Calu3 (cell line): ENCODE data around the gene MYL3. TPM values are rescaled to one million over a fixed set of nuclear protein-coding genes. Genes with fewer than 3 reads are reported as not detected.

Source experiments
- BruUV-seq: library from RNA; stranded (reverse); fragments of 400-500 nt; replicated peaks from 2 replicates; lab custom pipeline; 2021; lab: Mats Ljungman, UMichigan
- CTCF ChIA-PET: fragments of 300-600 bp; sonication (Branson Sonifier 250); formaldehyde crosslinking; loops from one replicate; lab custom pipeline; 2022; ENCODE audit warnings: antibody characterized with exemption; lab: Charles Lee
- DNase-seq: peaks from one replicate; pipeline ENCODE4 v3.0.0; 2022
- H3K27ac Mint-ChIP-seq: one replicate; pipeline ENCODE4 v1.8.0; 2022; ENCODE audit warnings: mixed read lengths; ENCODE audit not compliant: unreplicated experiment
- H3K27me3 Mint-ChIP-seq: one replicate; pipeline ENCODE4 v1.8.0; 2022; ENCODE audit warnings: mixed read lengths; ENCODE audit not compliant: unreplicated experiment
- H3K36me3 Mint-ChIP-seq: one replicate; pipeline ENCODE4 v1.8.0; 2022; ENCODE audit warnings: mild to moderate bottlenecking, moderate library complexity, mixed read lengths; ENCODE audit not compliant: insufficient read depth, unreplicated experiment
- H3K4me1 Mint-ChIP-seq: one replicate; pipeline ENCODE4 v1.8.0; 2022; ENCODE audit warnings: mild to moderate bottlenecking, low read depth, mixed read lengths; ENCODE audit not compliant: unreplicated experiment
- H3K4me3 Mint-ChIP-seq: one replicate; pipeline ENCODE4 v1.8.0; 2022; ENCODE audit warnings: mild to moderate bottlenecking, low read depth, moderate library complexity, mixed read lengths; ENCODE audit not compliant: unreplicated experiment
- H3K9me3 Mint-ChIP-seq: one replicate; pipeline ENCODE4 v1.8.0; 2022; ENCODE audit warnings: low read depth, mixed read lengths; ENCODE audit not compliant: unreplicated experiment
- CTCF ChIP-seq: fragments of 200-600 bp; IDR thresholded peaks from one replicate; pipeline ENCODE4 v1.8.0; 2022; ENCODE audit warnings: antibody characterized with exemption; ENCODE audit not compliant: unreplicated experiment
- intact Hi-C: fragments of 100-400 bp; cut with micrococcal nuclease; formaldehyde crosslinking; loops from one replicate; pipeline ENCODE4 v1.10.0; 2022; ENCODE audit not compliant: unreplicated experiment
- total RNA-seq: library from RNA; stranded (reverse); gene quantifications from 2 replicates; pipeline ENCODE4 v1.2.3, GENCODE V29; 2022

MYL3 gene
- total RNA-seq, 1 experiment from 2014 or later, result not detected

- intact Hi-C loops, result no loop called here
These were observed 5.5 kb downstream of the MYL3 start for GRCh38 chr3:46857485-46858341.

GRCh38 chr3:46856576-46857471 is 6.4 kb downstream of the MYL3 start:
- Mint-ChIP-seq H3K36me3 (no peaks in the 10 kb centered on the region), H3K4me3 (no peak overlapping the region), H3K9me3 (no peaks in the 10 kb centered on the region), H3K27ac (no peak overlapping the region), H3K4me1 (no peaks in the 10 kb centered on the region), H3K27me3 (peaks cover 79% of the 10 kb centered on the region)
- no peak for TF ChIP-seq CTCF
- intact Hi-C loops, result no loop called here
- BruUV-seq, result no TSS peak
- DNase-seq, result no peak
- CTCF ChIA-PET, result interaction anchor here (0.6 kb wide), 1 partner anchor 1103 kb away, joined by 3 read pairs; no protein-coding TSS in a partner anchor

More at GRCh38 chr3:46857485-46858341, 5.5 kb downstream of the MYL3 start:
- CTCF ChIA-PET, result interaction anchor here (0.6 to 0.8 kb wide), 2 partner anchors 122 to 1102 kb away, joined by 3 read pairs; partner anchors contain the start of gene NBEAL2
- H3K4me1 Mint-ChIP-seq, result no peaks in the 10 kb centered on the region
- BruUV-seq, result no TSS peak
- H3K36me3 Mint-ChIP-seq, result no peaks in the 10 kb centered on the region
- no peak for DNase-seq
- TF ChIP-seq CTCF, result no peak
- H3K27ac Mint-ChIP-seq, result no peak overlapping the region
- no peak overlapping the region for H3K4me3 Mint-ChIP-seq
- H3K27me3 Mint-ChIP-seq, result peaks cover 70% of the 10 kb centered on the region
- H3K9me3 Mint-ChIP-seq, result no peaks in the 10 kb centered on the region

GRCh38 chr3:46854555-46854991 is 8.7 kb downstream of the MYL3 start:
- intact Hi-C loops, result no loop called here
- no peak for TF ChIP-seq CTCF
- Mint-ChIP-seq H3K4me1 (no peaks in the 10 kb centered on the region), H3K36me3 (no peaks in the 10 kb centered on the region), H3K27ac (no peak overlapping the region), H3K27me3 (peaks cover 90% of the 10 kb centered on the region), H3K4me3 (no peak overlapping the region), H3K9me3 (no peaks in the 10 kb centered on the region)
- DNase-seq, result no peak
- BruUV-seq, result no TSS peak
- CTCF ChIA-PET, result no interaction called here
